Thyroid gland (tissue), 4 donors: ENCODE data around the gene LRRC27. TPM values are rescaled to one million over a fixed set of nuclear protein-coding genes. Genes with fewer than 3 reads are reported as not detected.

Experiments
- DNase-seq, 2 donors: peaks; one replicate each; pipeline ENCODE4 v3.0.0-alpha.2; 2019
- H3K27ac ChIP-seq, 3 donors: fragments of 200-600 bp; sonication (generic); 1 replicate in 2 of 3; 2 replicates in 1 of 3; pipeline ENCODE4 v1.5.1; 2016 to 2019; ENCODE audit warnings: mild to moderate bottlenecking in 1 of 3, moderate library complexity in 1 of 3
- H3K27me3 ChIP-seq: fragments of 200-600 bp; sonication (generic); one replicate; pipeline ENCODE4 v1.5.1; 2019
- H3K36me3 ChIP-seq, 2 donors: fragments of 200-600 bp; sonication (generic); one replicate each; pipeline ENCODE4 v1.5.1; 2016 to 2019
- H3K4me1 ChIP-seq, 2 donors: fragments of 200-600 bp; sonication (generic); one replicate each; pipeline ENCODE4 v1.5.1; 2017 to 2019
- H3K4me3 ChIP-seq, 3 donors: fragments of 200-600 bp; sonication (generic); replicated peaks in 1 of 3; 1 replicate in 2 of 3; 2 replicates in 1 of 3; pipeline ENCODE4 v1.5.1; 2016; ENCODE audit warnings: mild to moderate bottlenecking in 1 of 3
- H3K9me3 ChIP-seq: fragments of 200-600 bp; sonication (generic); one replicate; pipeline ENCODE4 v1.5.1; 2017
- POLR2A ChIP-seq, 2 donors: fragments of 450-650 bp; IDR thresholded peaks; one replicate each; pipeline ENCODE4 v1.6.1; 2017; ENCODE audit warnings: antibody characterized with exemption in 2 of 2, mild to moderate bottlenecking in 2 of 2, moderate library complexity in 1 of 2
- WGBS, 2 donors: methylation state at CpG; one replicate each; pipeline ENCODE4 v1.1.5; 2017; 5-methylcytosine and 5-hydroxymethylcytosine counted together
- intact Hi-C: fragments of 100-400 bp; cut with DNase I; formaldehyde crosslinking; loops from one replicate; pipeline ENCODE4 v1.15.1; 2023
- total RNA-seq, 4 donors: library from RNA; depleted of rRNA; stranded (reverse); fragments of >200 nt; gene quantifications; one replicate each; pipeline ENCODE4 v1.2.3, GENCODE V29; 2016
- TF ChIP-seq, protein P1 (sequence below), 6 experiments: fragments of 200-600 bp in 3 of 6; fragments of 450-650 bp in 3 of 6; sonication (generic) in 3 of 6; IDR thresholded peaks; one replicate each; pipeline ENCODE4 v1.5.1; 2016 to 2019; ENCODE audit warnings: antibody characterized with exemption in 6 of 6, mild to moderate bottlenecking in 2 of 6, inconsistent platforms in 1 of 6, moderate library complexity in 1 of 6

LRRC27 gene
- total RNA-seq, 4 donors from 2014 or later, result 14.0 to 24.4 (median 19.4) TPM

DNA sequence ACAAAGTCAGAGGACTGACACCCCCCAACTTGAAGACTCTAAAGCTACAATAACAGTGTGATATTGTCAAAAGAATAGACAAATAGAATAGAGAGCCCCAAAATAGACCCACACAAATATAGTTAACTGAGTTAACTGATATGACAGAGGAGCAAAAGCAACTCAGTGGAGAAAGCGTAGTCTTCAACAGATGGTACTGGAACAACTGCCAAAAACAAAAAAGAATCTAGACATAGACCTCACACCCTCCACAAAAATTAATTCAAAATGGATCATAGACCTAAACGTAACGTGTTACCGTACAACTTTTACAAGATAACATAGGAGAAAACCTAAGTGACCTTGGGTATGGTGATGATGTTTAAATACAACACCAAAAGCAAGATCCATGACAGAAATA, 36.4 kb downstream of the LRRC27 start:
- intact Hi-C loops, result no loop called here
- H3K9me3 ChIP-seq, result no peaks in the 10 kb centered on the region
- no peak overlapping the region for H3K4me3 ChIP-seq
- peaks cover 0 to 17% of the 10 kb centered on the region in 2 donors for H3K36me3 ChIP-seq
- H3K4me1 ChIP-seq, result no peaks in the 10 kb centered on the region
- DNase-seq, result no peak
- WGBS, 2 donors, result 74 to 97% methylated on average over 4 of the region's 4 CpGs
- no peak overlapping the region for H3K27ac ChIP-seq
- no peaks in the 10 kb centered on the region for H3K27me3 ChIP-seq
- TF ChIP-seq POLR2A (IDR thresholded peaks at IDR 0.05), result no peak
- TF ChIP-seq, protein P1, sequence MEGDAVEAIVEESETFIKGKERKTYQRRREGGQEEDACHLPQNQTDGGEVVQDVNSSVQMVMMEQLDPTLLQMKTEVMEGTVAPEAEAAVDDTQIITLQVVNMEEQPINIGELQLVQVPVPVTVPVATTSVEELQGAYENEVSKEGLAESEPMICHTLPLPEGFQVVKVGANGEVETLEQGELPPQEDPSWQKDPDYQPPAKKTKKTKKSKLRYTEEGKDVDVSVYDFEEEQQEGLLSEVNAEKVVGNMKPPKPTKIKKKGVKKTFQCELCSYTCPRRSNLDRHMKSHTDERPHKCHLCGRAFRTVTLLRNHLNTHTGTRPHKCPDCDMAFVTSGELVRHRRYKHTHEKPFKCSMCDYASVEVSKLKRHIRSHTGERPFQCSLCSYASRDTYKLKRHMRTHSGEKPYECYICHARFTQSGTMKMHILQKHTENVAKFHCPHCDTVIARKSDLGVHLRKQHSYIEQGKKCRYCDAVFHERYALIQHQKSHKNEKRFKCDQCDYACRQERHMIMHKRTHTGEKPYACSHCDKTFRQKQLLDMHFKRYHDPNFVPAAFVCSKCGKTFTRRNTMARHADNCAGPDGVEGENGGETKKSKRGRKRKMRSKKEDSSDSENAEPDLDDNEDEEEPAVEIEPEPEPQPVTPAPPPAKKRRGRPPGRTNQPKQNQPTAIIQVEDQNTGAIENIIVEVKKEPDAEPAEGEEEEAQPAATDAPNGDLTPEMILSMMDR (IDR thresholded peaks at IDR 0.05), result no peak

DNA sequence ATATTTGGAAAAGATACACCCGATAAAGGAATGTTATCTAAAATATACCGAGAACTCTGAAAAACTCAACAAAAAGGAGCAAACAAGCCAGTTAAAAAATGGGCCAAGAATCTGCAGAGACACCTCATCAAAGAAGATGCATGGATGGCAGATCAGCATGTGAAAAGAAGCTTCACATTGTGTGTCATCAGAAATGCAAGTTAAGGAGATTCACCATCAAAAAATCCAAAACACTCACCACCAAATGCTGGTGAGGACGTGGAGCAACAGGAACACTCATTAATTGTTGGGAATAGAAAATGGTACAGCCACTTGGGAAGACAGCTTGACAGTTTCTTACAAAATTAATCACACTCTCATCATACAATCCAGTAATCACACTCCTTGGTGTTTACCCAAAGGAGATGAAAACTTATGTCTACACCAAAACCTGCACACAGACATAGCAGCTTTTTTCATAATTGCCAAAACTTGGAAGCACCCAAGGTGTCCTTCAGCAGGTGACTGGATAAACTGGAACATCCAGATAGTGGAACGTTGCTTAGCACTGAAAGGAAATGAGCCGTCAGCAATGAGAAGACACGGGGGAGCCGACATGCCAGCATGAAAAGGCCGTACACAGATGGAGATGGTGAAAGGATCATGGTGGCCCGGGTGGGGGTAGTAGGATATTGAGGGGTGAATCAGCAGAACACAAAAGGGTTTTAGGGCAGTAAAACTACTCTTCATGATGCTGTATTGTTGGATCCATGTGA, 37.1 kb downstream of the LRRC27 start:
- Histone ChIP-seq H3K4me1 (no peaks in the 10 kb centered on the region), H3K27me3 (no peaks in the 10 kb centered on the region), H3K4me3 (no peak overlapping the region), H3K27ac (no peak overlapping the region), H3K36me3 (peaks cover 0 to 15% of the 10 kb centered on the region in 2 donors), H3K9me3 (no peaks in the 10 kb centered on the region)
- WGBS, 2 donors, result 76 to 86% methylated on average over 9 of the region's 9 CpGs
- TF ChIP-seq POLR2A (IDR thresholded peaks at IDR 0.05), result no peak
- TF ChIP-seq, protein P1 (IDR thresholded peaks at IDR 0.05), result no peak
- no peak for DNase-seq
- intact Hi-C loops, result no loop called here

GRCh38 chr10:132369636-132370185, 37.7 kb downstream of the LRRC27 start:
- DNase-seq, result no peak
- 84 to 89% methylated on average over 9 to 13 of the region's 13 CpGs for WGBS, 2 donors
- H3K4me3 ChIP-seq, result no peak overlapping the region
- H3K9me3 ChIP-seq, result no peaks in the 10 kb centered on the region
- TF ChIP-seq POLR2A (IDR thresholded peaks at IDR 0.05), result no peak
- TF ChIP-seq, protein P1 (IDR thresholded peaks at IDR 0.05), result no peak
- H3K27me3 ChIP-seq, result no peaks in the 10 kb centered on the region
- H3K4me1 ChIP-seq, result no peaks in the 10 kb centered on the region
- intact Hi-C loops, result no loop called here
- H3K36me3 ChIP-seq, result peaks cover 0 to 15% of the 10 kb centered on the region in 2 donors
- no peak overlapping the region for H3K27ac ChIP-seq

DNA sequence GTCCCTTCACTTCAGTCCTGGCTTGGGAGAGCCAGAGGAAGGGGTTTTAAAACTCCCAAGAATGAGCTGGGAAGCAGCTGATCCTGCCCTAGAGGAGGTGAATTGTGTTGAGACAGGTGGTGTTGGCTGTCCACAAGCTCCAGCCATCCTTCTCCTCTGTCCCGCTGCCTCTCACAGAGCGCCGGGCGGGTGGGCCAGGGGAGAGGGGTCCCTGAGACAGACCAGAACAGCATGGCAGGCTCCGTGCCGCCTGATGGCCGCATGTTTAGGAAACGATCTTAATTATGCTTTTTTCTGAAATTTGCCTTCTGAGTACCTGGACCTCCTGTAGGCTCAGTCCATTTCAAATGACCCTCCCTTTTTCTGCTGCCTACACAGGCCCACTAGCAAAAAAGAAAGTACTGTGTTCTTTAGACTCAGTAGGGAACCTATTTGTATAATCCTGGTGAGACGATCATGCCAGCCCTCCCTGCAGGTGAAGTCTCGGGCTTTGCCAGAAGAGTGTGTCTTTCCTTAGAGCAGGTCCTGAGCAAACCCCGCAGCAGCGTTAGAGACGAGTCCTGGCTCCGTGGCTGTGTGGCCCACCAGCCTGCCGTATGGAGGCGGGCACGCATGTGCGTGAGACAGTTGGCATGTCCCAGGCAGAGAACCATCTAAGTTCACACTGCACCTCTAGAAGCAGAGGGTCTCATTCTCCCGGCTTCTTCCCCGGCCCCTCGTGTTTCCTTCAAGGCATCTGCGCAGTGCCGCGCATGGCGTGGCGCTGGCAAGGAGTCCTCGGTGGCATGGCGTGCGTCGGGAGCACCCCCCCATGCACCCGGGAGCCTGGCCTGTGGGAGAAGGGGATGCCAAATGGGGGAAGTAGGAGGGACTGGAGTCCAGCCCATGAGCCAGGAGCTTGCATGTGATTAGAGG, 38.7 kb downstream of the LRRC27 start:
- Histone ChIP-seq H3K9me3 (no peaks in the 10 kb centered on the region), H3K36me3 (peaks cover 0 to 9% of the 10 kb centered on the region in 2 donors), H3K27me3 (no peaks in the 10 kb centered on the region), H3K4me1 (no peaks in the 10 kb centered on the region), H3K27ac (no peak overlapping the region), H3K4me3 (no peak overlapping the region)
- intact Hi-C loops, result no loop called here
- no peak for TF ChIP-seq POLR2A (IDR thresholded peaks at IDR 0.05)
- TF ChIP-seq, protein P1 (IDR thresholded peaks at IDR 0.05), result no peak
- DNase-seq, result no peak
- WGBS, 2 donors, result 95% methylated on average over 28 to 31 of the region's 31 CpGs
